ENCODE results near the gene TAF3. TPM values are rescaled to one million over a fixed set of nuclear protein-coding genes. Genes with fewer than 3 reads are reported as not detected.

TAF3 gene
- polyA plus RNA-seq, 1 donor (not counting 4 experiments of a cell fraction or from before 2014, with no cell fraction given) = 2.0 TPM

DNA sequence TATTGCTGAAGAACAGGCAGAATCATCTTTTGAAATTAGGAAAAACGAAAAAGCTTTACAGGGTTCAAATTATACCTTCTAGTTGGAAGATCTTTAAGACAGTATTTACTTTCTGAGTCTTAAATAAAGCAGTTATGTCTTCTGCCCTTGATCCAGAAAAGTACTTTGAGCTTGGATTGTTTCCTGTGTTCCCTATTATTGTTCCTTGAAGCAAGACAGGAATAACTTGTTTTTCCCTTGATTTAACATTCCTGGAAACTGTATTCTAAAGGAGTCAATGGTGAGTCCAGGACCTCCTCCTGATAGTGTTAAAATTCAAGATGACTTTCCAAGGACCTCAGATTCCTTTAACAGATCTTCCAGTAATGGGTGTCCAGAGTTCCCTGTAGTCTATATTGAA, 161.9 kb downstream of the TAF3 start:
- Histone ChIP-seq H3K27me3 (ENCODE audit: control insufficient read depth, extremely low read depth, insufficient read depth, low read length) (no peaks in the 10 kb centered on the region), H3K79me2 (ENCODE audit: control insufficient read depth, insufficient read depth, low read length) (no peaks in the 10 kb centered on the region), H2AFZ (ENCODE audit: control insufficient read depth, low read length) (no peak overlapping the region), H3K9ac (ENCODE audit: control insufficient read depth, extremely low read depth, insufficient read depth, low read length) (no peak overlapping the region), H3K4me1 (ENCODE audit: control insufficient read depth, extremely low read depth, insufficient read depth, low read length) (no peaks in the 10 kb centered on the region), H3K4me3 (ENCODE audit: control insufficient read depth in 2 of 3, extremely low read depth in 1 of 3, insufficient read depth in 2 of 3, low read depth in 1 of 3, low read length in 3 of 3) (no peak overlapping the region), H3K9me1 (ENCODE audit: control insufficient read depth, extremely low read depth, insufficient read depth, low read length) (no peaks in the 10 kb centered on the region), H3K4me2 (ENCODE audit: control insufficient read depth, extremely low read depth, insufficient read depth, low read depth, low read length) (no peak overlapping the region), H3K36me3 (ENCODE audit: control insufficient read depth in 2 of 2, extremely low read depth in 1 of 2, insufficient read depth in 2 of 2, low read length in 2 of 2) (no peaks in the 10 kb centered on the region), H3K27ac (ENCODE audit: control insufficient read depth, insufficient read depth, low read length) (no peak overlapping the region), H4K20me1 (ENCODE audit: control insufficient read depth, extremely low read depth, insufficient read depth, low read length) (no peaks in the 10 kb centered on the region), H3K9me3 (ENCODE audit: control insufficient read depth, low read depth, low read length) (no peaks in the 10 kb centered on the region)
- TF ChIP-seq CTCF (optimal IDR thresholded peaks at IDR 0.05 in 1 of 3, IDR thresholded peaks at IDR 0.05 in 1 of 3, conservative IDR thresholded peaks at IDR 0.05 in 1 of 3; ENCODE audit: extremely low read depth in 1 of 3, insufficient read depth in 2 of 3, low read length in 3 of 3) (no peak), EZH2 (IDR thresholded peaks at IDR 0.05; ENCODE audit: low read length) (no peak)
- dilution Hi-C loops (cut with MboI; ENCODE audit: extremely low pct_ligation_motif_present, low sequenced_read_pairs) = no loop called here
- DNase-seq (ENCODE audit: low read depth, low spot score) = no peak
- no peak for FAIRE-seq

- Histone ChIP-seq H3K9me1 (ENCODE audit: control insufficient read depth, extremely low read depth, insufficient read depth, low read length) (no peaks in the 10 kb centered on the region), H3K9ac (ENCODE audit: control insufficient read depth, extremely low read depth, insufficient read depth, low read length) (no peak overlapping the region), H3K4me1 (ENCODE audit: control insufficient read depth, extremely low read depth, insufficient read depth, low read length) (no peaks in the 10 kb centered on the region), H3K4me3 (ENCODE audit: control insufficient read depth in 2 of 3, extremely low read depth in 1 of 3, insufficient read depth in 2 of 3, low read depth in 1 of 3, low read length in 3 of 3) (no peak overlapping the region), H3K79me2 (ENCODE audit: control insufficient read depth, insufficient read depth, low read length) (no peaks in the 10 kb centered on the region), H3K4me2 (ENCODE audit: control insufficient read depth, extremely low read depth, insufficient read depth, low read depth, low read length) (no peak overlapping the region), H3K9me3 (ENCODE audit: control insufficient read depth, low read depth, low read length) (no peaks in the 10 kb centered on the region), H3K36me3 (ENCODE audit: control insufficient read depth in 2 of 2, extremely low read depth in 1 of 2, insufficient read depth in 2 of 2, low read length in 2 of 2) (no peaks in the 10 kb centered on the region), H3K27ac (ENCODE audit: control insufficient read depth, insufficient read depth, low read length) (no peak overlapping the region), H4K20me1 (ENCODE audit: control insufficient read depth, extremely low read depth, insufficient read depth, low read length) (no peaks in the 10 kb centered on the region), H3K27me3 (ENCODE audit: control insufficient read depth, extremely low read depth, insufficient read depth, low read length) (no peaks in the 10 kb centered on the region), H2AFZ (ENCODE audit: control insufficient read depth, low read length) (no peak overlapping the region)
- dilution Hi-C loops (cut with MboI; ENCODE audit: extremely low pct_ligation_motif_present, low sequenced_read_pairs) = no loop called here
- FAIRE-seq (no peak), DNase-seq (ENCODE audit: low read depth, low spot score) (no peak)
- TF ChIP-seq CTCF (optimal IDR thresholded peaks at IDR 0.05 in 1 of 3, IDR thresholded peaks at IDR 0.05 in 1 of 3, conservative IDR thresholded peaks at IDR 0.05 in 1 of 3; ENCODE audit: extremely low read depth in 1 of 3, insufficient read depth in 2 of 3, low read length in 3 of 3) = no peak
- TF ChIP-seq EZH2 (IDR thresholded peaks at IDR 0.05; ENCODE audit: low read length) = no peak
These were observed 164.4 kb downstream of the TAF3 start for GRCh38 chr10:7982727-7983126.

Measured in keratinocyte (primary cell).